NCI-H1092 treated with DMSO at 0.1 percent for 48 hours (cell line): Measurements from ENCODE around the gene SLC6A17.

Experiments used
- DNase-seq: peaks from one replicate; lab custom pipeline; 2025; lab: John Stamatoyannopoulos, UW

The SLC6A17 gene

DNA sequence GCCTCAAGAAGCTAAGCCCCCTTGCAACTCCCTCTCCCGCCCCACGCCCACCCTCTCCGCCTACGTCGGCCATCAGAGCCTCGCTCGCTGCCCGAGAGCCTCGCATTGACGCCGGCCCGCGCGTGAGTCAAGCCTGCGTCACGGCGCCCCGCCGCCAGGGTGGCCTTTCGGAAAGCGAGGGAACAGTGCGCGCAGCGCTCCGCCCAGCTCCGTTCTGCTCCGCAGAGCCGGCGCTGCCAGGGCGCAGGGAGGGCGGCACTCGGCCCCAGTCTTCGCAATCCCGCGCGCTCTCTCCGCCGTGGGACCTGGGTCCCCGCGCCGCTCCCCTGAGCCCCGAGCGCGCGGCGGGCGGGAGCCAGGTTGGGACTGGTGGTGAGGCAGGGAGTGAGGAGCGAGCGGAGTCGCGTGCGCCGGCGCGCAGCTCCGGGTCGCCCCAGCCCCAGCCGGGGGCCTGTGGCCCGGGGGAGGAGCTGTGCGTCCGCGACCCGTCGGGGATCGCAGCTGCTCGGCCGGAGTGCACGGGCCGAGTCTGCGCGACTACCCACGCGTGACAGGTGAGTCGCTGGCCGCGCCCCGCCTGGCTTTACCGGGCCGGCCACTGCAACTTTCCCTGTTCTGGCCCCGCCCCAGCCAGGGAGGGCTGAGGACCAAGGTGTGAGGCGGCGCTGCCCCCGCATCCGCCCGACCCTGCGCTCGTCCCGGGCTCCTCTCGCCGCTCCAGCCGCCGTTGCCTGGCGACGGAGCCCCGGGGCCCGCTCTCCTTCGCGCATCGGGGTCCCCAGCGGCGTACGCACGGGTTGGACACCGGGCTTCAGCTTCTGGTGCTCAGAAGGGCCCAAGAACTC lies at the start of gene SLC6A17:
Gene SLC6A17, plus strand, starts transcription at position 165 of the 845 bp plus-strand sequence. CDS start 16,436 bp downstream, outside the sequence.
- DNase-seq = peak; percentile 41

DNA sequence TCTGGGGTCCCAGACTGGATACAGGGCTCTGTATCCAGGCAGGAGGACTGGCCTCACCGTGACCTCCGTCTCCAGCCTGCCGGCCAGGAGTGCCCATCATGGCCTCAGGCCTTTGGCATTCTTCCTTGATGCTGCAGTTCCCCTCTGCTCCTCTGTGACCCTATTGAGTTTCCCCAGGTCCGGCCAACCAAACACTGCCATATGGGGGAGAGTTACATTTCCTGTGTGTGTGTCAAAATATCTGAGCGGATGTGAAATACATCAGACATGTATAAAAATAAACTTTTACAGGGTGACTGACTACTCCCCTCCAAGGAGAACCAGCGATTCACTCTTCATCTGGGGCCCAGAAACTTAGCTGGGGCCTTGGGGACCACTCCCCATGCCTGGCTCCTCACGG lies 48.2 kb upstream of the SLC6A17 start:
- no peak for DNase-seq

DNA sequence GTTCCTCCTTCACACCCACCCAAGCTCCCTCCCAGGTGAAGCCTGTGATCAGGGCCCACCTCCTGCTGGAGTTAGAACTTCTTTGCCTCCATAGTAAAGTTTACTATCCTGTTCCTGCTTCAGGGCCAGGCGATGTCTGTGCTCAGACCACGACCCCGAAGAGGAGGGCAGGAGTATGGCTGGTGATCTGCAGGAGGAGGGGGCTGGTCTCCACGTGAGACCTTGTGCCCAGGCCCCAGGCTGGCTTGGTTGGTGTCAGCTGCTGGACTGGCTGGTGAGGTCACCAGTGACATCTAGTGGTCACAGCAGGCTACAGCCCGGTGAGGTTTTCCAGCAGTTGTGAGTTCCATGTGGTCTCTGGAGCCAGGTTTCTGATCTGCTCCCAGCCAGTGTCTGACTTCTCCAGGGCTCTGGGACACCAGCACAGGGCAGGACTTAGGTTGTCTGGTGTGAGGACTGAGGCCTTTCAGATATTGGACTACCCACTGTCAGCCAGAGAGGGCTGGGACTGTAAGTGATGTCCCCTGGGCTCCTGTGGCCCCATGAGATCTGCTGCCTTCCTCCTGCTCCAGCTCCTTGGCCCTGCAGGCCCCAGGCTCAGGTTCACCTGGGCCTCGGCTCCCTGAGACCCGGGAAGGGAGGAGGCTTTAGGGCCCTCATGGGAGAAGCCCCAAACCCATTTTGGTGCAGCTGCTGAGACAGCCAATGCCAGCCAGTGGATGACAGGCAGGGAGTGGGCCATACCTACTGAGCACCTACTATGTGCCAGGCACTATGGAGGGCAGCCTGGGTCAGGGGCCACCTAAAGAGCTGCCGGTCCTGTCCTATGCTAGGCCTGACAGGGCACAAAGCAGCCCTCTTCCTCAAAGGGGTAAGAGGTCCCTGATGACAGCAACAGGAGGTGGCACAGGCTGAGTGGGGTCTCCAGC lies 44.0 kb upstream of the SLC6A17 start:
- DNase-seq = peak; percentile 71

DNA sequence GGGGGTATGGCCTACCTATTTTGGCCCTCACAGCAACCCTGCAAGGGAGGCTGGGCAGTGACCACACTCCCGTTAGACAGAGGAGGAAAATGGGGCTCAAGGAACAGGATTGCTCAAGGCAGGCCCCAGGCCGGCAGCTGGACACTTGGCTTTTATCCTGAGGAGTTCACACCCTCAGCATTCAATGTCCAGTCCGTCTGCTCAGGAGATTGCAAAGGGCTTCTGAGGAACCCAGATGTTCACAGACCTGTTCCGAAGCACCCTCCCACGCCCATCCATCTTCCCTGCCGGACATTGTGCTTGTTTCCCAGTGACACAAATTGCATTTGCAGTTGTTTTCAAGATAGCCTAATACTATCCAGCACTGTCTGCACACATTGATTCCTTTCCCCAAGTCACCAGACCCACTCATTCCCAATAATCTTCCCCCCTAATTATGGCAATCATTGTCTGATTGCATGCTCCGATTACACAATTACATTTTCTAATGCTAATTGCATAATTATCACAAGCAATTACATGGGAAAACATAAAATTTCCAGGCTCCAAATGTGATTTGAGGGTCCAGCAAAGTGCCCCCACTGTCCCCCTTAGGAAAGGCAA lies 42.3 kb upstream of the SLC6A17 start:
- no peak for DNase-seq

GRCh38 chr1:110111081-110111480 lies 39.2 kb upstream of the SLC6A17 start:
- DNase-seq = no peak

DNA sequence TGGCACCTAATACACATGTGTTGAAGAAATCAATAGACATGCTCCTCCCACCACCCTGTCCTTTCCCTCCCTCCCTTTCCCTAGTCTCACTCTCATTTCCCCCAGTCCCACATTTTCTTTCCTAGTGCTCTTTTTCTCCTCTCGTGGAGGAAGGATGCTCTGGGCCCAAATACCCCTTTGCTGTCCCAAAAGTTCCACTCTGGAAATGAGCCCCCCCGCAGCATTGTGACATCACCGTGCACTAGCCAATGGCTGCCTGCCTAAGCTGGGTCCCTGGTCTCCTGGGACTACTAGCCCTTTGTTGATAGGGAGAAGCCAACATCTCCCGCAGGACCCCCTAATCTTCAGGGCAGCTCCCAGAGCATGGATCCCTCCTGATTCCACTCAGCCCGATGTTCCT lies 38.2 kb upstream of the SLC6A17 start, which contains the start of gene UBL4B:
Gene UBL4B, plus strand, starts transcription at position 301 of the 400 bp plus-strand sequence. Its CDS starts 92 bp downstream, at position 393.
- no peak for DNase-seq

- DNase-seq = no peak
Observed at GRCh38 chr1:110112656-110113055, 37.6 kb upstream of the SLC6A17 start.

DNA sequence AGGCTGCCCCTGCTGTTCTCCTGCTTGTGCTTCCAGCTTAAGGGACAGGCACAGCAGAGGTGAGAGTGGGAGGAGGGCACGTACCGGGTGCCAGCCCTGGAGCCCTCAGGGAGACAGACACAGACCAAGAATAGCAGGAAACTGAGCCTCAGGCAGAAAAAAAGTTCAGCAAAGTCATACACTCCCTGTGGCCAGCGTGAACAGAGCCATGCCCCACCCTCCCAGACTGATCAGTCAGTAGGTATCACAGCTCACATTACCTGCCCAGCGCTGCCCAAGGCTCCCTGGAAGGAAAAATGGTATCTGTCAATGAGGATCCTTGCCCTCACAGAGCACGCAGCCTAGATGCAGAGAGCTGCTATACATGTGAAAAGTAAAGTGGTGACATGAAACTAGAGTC lies 36.7 kb upstream of the SLC6A17 start:
- no peak for DNase-seq

DNA sequence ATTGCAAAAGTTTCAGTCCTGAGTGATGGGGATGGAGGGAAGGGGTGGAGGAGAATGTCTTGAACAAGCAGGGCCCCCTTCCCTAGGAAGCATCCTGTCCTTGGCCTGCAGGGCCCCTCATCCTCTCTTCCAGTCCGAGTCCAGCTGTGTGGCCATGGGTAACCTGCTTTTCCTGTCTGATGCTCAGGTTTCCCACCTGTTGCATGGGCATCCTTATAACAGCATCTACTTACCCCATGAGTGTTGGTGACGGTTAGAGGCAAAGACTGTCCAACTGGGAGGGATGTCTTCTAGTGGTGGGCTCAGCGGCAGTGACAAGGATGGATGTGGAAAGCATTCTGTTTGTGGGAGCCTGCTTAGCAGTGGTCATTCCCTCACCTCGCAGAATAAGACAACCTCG lies 36.1 kb upstream of the SLC6A17 start:
- no peak for DNase-seq

DNA sequence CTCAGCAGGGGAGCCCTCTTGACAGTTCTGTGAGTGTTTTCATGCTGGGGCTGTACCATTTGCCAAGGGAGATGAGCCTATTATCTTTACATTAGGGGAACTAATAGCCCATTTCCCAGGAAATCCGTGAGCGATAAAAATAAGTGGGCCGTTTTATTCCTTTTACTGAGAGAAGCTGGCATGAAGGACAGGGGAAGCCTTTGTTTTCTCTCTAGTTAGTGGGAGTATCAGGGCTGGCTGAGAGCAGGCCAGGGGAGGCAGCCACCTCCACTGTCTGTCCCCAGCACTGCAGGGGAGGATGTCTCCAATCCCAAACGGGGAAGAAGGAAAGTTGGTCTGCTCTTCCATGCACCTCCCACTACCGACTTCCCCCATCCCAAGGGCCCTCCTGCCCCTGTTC lies 35.5 kb upstream of the SLC6A17 start:
- peak; percentile 55 for DNase-seq

DNA sequence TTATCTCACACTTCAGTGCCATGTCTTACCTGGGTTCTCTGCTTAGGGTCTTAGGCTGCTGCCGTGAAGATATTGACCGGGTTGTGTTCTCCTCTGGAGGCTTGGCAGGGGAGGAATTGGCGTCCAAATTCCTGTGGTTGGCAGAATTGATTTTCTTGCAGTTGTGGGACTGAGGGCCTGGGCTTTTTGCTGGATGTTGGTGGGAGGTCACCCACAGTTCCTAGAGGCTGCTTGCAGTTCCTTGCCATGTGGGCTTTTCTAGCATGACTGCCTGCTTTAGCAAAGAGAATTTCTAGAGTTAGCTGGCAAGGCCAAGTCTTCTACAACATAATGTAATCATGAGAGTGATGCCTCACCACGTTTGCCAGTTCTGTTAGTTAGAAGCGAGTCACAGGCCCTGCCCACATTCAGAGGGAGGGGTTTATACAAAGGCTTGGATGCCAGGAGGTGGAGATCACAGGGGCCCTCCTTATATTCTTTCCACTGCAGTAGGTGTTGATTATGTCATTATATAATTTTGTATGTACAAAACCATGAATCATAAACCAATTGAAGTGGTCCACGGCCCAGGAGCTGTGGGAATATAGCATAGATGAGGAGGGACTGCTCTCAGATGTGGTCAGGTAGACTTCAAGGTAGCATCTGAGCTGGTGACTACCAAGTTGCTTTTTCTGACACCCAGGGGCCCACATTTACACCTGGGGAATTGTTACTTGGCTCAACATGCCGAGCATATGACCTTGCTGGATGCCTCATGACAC lies 31.5 kb upstream of the SLC6A17 start:
- no peak for DNase-seq

GRCh38 chr1:110119843-110120242 lies 30.5 kb upstream of the SLC6A17 start:
- peak; percentile 27 for DNase-seq

GRCh38 chr1:110120960-110121561 lies 29.2 kb upstream of the SLC6A17 start:
- DNase-seq = no peak

GRCh38 chr1:110123224-110123623 lies 27.1 kb upstream of the SLC6A17 start:
- DNase-seq = no peak

- DNase-seq = no peak
Observed at GRCh38 chr1:110125810-110126209, 24.5 kb upstream of the SLC6A17 start.

GRCh38 chr1:110130113-110130591 lies 20.1 kb upstream of the SLC6A17 start:
- no peak for DNase-seq

DNA sequence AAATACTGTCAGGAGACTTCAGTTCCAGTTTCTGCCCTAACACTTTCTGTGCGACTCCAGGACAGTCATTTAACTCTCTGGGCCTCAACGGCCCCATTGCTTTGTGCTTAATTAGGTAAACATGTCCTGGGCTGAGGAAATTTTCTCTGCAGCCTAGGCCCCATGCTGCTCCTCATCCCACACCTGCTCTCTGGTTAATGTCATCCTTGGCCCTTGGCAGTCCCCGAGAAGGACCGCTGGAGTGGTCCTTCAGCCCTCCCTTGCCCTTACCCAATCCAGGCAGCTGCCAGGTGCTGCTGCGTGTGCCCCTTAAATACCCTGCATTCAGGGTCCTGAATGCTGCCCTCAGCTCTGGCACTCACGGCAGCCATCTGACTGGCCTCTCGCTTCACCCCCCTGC lies 19.3 kb upstream of the SLC6A17 start:
- DNase-seq = peak; percentile 78

- no peak for DNase-seq
Observed at GRCh38 chr1:110132682-110133081, 17.6 kb upstream of the SLC6A17 start.

DNA sequence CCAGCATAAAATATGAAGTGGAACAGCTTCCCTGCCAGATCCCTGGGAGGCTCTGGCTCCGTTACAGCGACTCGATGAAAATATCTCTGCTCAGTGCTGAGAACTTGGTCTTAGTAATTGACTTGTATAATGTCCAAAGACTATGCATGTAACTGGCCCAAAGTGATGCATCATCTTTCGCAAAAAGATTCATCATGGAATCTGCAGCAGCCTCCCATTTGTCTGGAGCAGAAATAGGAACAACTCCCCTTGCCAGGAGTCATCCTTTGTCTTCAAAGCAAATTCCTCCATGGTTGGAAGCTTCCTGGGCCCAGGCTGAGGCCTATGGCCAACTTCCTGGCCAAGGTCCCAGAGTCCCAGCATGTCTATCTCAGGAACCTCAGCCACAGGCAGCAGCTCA lies 16.9 kb upstream of the SLC6A17 start:
- no peak for DNase-seq

GRCh38 chr1:110134050-110134595 lies 16.2 kb upstream of the SLC6A17 start:
- DNase-seq = peak; percentile 78

- peak; percentile 73 for DNase-seq
Observed at GRCh38 chr1:110135246-110135645, 15.0 kb upstream of the SLC6A17 start.
